ENCODE data around the gene TBC1D22A.
"Not testable (repeated sequence)": the region's sequence is repeated elsewhere in the genome, so short reads cannot be mapped to it uniquely, and the experiment has no call there.

Gene TBC1D22A

GRCh38 chr22:47155912-47156311, 393.5 kb downstream of the TBC1D22A start:
- no peak for DNase-seq (ENCODE audit: low spot score)

GRCh38 chr22:47156352-47157092, 394.1 kb downstream of the TBC1D22A start:
- DNase-seq (ENCODE audit: low spot score): no peak

GRCh38 chr22:47157093-47157420, 394.6 kb downstream of the TBC1D22A start:
- DNase-seq (ENCODE audit: low spot score): no peak

GRCh38 chr22:47157486-47158270, 395.2 kb downstream of the TBC1D22A start:
- no peak for DNase-seq (ENCODE audit: low spot score)

- DNase-seq (ENCODE audit: low spot score): no peak
Observed at GRCh38 chr22:47158457-47158856, 396.0 kb downstream of the TBC1D22A start.

GRCh38 chr22:47159592-47159991, 397.1 kb downstream of the TBC1D22A start:
- no peak for DNase-seq (ENCODE audit: low spot score)

- DNase-seq (ENCODE audit: low spot score): no peak
Observed at GRCh38 chr22:47160141-47160541, 397.7 kb downstream of the TBC1D22A start.

GRCh38 chr22:47160781-47161520, 398.5 kb downstream of the TBC1D22A start:
- DNase-seq (ENCODE audit: low spot score): no peak

- no peak for DNase-seq (ENCODE audit: low spot score)
Observed at GRCh38 chr22:47161631-47162030, 399.2 kb downstream of the TBC1D22A start.

GRCh38 chr22:47162865-47163264, 400.4 kb downstream of the TBC1D22A start:
- no peak for DNase-seq (ENCODE audit: low spot score)

GRCh38 chr22:47163481-47163855, 401.0 kb downstream of the TBC1D22A start:
- no peak for DNase-seq (ENCODE audit: low spot score)

- DNase-seq (ENCODE audit: low spot score): no peak
Observed at GRCh38 chr22:47163856-47164513, 401.5 kb downstream of the TBC1D22A start.

- DNase-seq (ENCODE audit: low spot score): no peak
Observed at GRCh38 chr22:47164514-47165337, 402.3 kb downstream of the TBC1D22A start.

GRCh38 chr22:47165338-47166032, 403.0 kb downstream of the TBC1D22A start:
- no peak for DNase-seq (ENCODE audit: low spot score)

GRCh38 chr22:47166033-47166404, 403.6 kb downstream of the TBC1D22A start:
- no peak for DNase-seq (ENCODE audit: low spot score)

GRCh38 chr22:47166446-47167016, 404.1 kb downstream of the TBC1D22A start:
- DNase-seq (ENCODE audit: low spot score): no peak

GRCh38 chr22:47167056-47167455, 404.6 kb downstream of the TBC1D22A start:
- no peak for DNase-seq (ENCODE audit: low spot score)

- DNase-seq (ENCODE audit: low spot score): not testable (repeated sequence)
Observed at GRCh38 chr22:47167921-47168320, 405.5 kb downstream of the TBC1D22A start.

- no peak for DNase-seq (ENCODE audit: low spot score)
Observed at GRCh38 chr22:47168441-47168840, 406.0 kb downstream of the TBC1D22A start.

Measured in globus pallidus (tissue), 1 donor.